ENCODE data around the gene DPH2. TPM values are rescaled to one million over a fixed set of nuclear protein-coding genes. Genes with fewer than 3 reads are reported as not detected.

DPH2 gene
- total RNA-seq, 1 experiment from 2014 or later, result 57.5 TPM

DNA sequence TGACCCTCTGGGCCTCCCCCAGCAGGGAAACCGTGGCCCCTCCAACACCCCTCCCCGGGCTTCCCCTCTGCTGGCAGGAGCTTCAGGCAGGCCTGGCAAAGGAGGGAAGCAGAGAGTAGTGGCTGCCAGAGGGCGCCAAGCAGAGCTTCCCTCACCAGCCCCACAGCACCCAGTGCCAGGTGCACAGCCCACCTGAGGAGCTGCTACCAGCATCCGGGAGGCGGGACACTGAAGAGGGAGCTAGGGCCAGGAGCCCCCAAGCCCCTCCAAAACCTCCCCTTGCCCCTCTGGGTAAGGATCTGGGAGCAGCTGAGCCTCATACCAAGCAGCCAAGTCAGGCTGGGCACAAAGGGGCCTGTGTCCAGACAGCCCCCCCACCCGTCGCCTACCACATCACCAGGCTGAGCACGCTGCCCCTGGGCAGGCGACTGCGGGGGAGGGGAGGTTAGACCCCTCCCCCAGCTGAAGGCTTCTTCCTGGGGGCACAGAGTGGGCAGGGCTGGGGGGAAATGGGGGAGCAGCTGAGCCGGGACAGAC is 41.2 kb downstream of the DPH2 start (continued):
- TF ChIP-seq, protein P1, sequence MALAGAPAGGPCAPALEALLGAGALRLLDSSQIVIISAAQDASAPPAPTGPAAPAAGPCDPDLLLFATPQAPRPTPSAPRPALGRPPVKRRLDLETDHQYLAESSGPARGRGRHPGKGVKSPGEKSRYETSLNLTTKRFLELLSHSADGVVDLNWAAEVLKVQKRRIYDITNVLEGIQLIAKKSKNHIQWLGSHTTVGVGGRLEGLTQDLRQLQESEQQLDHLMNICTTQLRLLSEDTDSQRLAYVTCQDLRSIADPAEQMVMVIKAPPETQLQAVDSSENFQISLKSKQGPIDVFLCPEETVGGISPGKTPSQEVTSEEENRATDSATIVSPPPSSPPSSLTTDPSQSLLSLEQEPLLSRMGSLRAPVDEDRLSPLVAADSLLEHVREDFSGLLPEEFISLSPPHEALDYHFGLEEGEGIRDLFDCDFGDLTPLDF (CRISPR knock-in tag; IDR thresholded peaks at IDR 0.05), result no peak
- no peak for TF ChIP-seq HMGA2 (CRISPR knock-in tag; IDR thresholded peaks at IDR 0.05)
- TF ChIP-seq, protein P2, sequence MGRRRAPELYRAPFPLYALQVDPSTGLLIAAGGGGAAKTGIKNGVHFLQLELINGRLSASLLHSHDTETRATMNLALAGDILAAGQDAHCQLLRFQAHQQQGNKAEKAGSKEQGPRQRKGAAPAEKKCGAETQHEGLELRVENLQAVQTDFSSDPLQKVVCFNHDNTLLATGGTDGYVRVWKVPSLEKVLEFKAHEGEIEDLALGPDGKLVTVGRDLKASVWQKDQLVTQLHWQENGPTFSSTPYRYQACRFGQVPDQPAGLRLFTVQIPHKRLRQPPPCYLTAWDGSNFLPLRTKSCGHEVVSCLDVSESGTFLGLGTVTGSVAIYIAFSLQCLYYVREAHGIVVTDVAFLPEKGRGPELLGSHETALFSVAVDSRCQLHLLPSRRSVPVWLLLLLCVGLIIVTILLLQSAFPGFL (CRISPR knock-in tag; IDR thresholded peaks at IDR 0.05; ENCODE audit: borderline replicate concordance), result no peak

DNA sequence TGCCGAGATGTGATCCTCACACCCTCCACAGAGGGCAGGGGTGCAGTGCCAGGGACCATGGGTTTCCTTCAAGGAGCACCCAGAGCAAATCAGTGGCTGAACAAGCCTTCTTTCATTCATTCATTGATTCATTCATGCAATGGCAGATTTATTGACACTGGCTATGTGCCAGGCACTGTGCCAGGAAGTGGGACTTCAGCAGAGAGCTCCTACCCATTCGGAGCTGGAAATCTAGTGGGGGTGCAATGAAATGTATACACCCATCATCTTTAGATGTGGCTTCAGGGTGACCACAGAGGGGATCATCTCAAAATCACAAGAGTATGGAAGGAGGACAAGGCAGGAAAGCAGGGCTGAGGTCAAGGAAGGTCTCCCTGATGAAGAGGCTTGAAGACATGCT is 42.6 kb downstream of the DPH2 start:
- Mint-ChIP-seq H3K27me3 (ENCODE audit: low read depth) (no peaks in the 10 kb centered on the region), H3K36me3 (peaks cover 4% of the 10 kb centered on the region; the same call in 1 of the 2 replicates), H3K4me1 (peaks cover 7% of the 10 kb centered on the region), H3K9me3 (no peaks in the 10 kb centered on the region), H3K4me3 (no peak overlapping the region), H3K27ac (no peak overlapping the region)
- DNase-seq (ENCODE audit: low spot score), result no peak
- CTCF ChIA-PET, result interaction anchor here (2.0 kb wide), 2 partner anchors 24 to 35 kb away, joined by 14 to 22 read pairs; no protein-coding TSS in a partner anchor
- ATAC-seq, result no peak
- POLR2A ChIA-PET, result no interaction called here
- no peak for TF ChIP-seq SP1 (CRISPR knock-in tag; conservative IDR thresholded peaks at IDR 0.05)
- TF ChIP-seq ZNF423 (CRISPR knock-in tag; IDR thresholded peaks at IDR 0.05), result no peak
- TF ChIP-seq NFYB (CRISPR knock-in tag; conservative IDR thresholded peaks at IDR 0.05; ENCODE audit: low read depth), result no peak
- TF ChIP-seq, protein P3, sequence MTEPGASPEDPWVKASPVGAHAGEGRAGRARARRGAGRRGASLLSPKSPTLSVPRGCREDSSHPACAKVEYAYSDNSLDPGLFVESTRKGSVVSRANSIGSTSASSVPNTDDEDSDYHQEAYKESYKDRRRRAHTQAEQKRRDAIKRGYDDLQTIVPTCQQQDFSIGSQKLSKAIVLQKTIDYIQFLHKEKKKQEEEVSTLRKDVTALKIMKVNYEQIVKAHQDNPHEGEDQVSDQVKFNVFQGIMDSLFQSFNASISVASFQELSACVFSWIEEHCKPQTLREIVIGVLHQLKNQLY (CRISPR knock-in tag; IDR thresholded peaks at IDR 0.05), result no peak
- no peak for TF ChIP-seq NFATC4 (CRISPR knock-in tag; IDR thresholded peaks at IDR 0.05)
- TF ChIP-seq, protein P4, sequence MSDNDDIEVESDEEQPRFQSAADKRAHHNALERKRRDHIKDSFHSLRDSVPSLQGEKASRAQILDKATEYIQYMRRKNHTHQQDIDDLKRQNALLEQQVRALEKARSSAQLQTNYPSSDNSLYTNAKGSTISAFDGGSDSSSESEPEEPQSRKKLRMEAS (CRISPR knock-in tag; IDR thresholded peaks at IDR 0.05), result no peak
- TF ChIP-seq, protein P5, sequence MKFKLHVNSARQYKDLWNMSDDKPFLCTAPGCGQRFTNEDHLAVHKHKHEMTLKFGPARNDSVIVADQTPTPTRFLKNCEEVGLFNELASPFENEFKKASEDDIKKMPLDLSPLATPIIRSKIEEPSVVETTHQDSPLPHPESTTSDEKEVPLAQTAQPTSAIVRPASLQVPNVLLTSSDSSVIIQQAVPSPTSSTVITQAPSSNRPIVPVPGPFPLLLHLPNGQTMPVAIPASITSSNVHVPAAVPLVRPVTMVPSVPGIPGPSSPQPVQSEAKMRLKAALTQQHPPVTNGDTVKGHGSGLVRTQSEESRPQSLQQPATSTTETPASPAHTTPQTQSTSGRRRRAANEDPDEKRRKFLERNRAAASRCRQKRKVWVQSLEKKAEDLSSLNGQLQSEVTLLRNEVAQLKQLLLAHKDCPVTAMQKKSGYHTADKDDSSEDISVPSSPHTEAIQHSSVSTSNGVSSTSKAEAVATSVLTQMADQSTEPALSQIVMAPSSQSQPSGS (CRISPR knock-in tag; IDR thresholded peaks at IDR 0.05; ENCODE audit: borderline replicate concordance, low read depth), result no peak
- TF ChIP-seq FOXJ3 (CRISPR knock-in tag; IDR thresholded peaks at IDR 0.05; ENCODE audit: borderline replicate concordance), result no peak
- no peak for TF ChIP-seq ATF1 (CRISPR knock-in tag; IDR thresholded peaks at IDR 0.05)
- no peak for TF ChIP-seq NR3C1 (CRISPR knock-in tag; conservative IDR thresholded peaks at IDR 0.05; ENCODE audit: low read depth)
- TF ChIP-seq, protein P6, sequence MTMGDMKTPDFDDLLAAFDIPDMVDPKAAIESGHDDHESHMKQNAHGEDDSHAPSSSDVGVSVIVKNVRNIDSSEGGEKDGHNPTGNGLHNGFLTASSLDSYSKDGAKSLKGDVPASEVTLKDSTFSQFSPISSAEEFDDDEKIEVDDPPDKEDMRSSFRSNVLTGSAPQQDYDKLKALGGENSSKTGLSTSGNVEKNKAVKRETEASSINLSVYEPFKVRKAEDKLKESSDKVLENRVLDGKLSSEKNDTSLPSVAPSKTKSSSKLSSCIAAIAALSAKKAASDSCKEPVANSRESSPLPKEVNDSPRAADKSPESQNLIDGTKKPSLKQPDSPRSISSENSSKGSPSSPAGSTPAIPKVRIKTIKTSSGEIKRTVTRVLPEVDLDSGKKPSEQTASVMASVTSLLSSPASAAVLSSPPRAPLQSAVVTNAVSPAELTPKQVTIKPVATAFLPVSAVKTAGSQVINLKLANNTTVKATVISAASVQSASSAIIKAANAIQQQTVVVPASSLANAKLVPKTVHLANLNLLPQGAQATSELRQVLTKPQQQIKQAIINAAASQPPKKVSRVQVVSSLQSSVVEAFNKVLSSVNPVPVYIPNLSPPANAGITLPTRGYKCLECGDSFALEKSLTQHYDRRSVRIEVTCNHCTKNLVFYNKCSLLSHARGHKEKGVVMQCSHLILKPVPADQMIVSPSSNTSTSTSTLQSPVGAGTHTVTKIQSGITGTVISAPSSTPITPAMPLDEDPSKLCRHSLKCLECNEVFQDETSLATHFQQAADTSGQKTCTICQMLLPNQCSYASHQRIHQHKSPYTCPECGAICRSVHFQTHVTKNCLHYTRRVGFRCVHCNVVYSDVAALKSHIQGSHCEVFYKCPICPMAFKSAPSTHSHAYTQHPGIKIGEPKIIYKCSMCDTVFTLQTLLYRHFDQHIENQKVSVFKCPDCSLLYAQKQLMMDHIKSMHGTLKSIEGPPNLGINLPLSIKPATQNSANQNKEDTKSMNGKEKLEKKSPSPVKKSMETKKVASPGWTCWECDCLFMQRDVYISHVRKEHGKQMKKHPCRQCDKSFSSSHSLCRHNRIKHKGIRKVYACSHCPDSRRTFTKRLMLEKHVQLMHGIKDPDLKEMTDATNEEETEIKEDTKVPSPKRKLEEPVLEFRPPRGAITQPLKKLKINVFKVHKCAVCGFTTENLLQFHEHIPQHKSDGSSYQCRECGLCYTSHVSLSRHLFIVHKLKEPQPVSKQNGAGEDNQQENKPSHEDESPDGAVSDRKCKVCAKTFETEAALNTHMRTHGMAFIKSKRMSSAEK (CRISPR knock-in tag; IDR thresholded peaks at IDR 0.05; ENCODE audit: borderline replicate concordance), result no peak
- TF ChIP-seq EMX1 (CRISPR knock-in tag; IDR thresholded peaks at IDR 0.05), result no peak
- TF ChIP-seq, protein P7, sequence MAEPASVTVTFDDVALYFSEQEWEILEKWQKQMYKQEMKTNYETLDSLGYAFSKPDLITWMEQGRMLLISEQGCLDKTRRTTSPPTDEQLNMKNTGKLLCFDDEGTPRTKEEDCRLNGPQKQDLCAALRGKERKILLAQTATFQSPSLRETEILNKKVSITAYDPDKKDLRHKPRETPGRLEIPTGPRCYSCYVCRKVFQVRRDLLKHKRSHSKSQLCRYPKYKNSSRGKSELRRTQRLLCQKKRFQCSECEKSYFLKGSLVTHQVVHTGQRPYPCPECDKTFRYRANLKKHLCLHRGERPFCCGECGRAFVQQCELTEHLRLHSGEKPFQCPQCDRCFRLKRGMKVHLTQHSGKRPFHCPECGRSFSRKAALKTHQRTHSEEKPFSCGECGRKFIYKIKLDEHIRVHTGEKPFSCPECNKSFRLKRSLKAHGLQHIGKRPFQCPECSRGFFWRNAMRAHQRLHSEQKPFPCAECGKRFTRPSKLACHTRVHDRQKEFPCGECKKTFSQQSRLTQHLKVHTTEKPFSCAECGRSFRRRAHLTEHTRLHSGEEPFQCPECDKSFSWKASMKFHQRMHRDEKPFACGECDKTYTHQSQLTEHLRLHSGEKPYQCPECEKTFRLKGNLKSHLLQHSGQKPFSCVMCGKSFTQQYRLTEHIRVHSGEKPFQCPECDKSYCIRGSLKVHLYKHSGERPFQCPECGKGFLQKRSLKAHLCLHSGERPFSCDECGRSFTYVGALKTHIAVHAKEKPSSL (CRISPR knock-in tag; conservative IDR thresholded peaks at IDR 0.05), result no peak
- TF ChIP-seq, protein P8, sequence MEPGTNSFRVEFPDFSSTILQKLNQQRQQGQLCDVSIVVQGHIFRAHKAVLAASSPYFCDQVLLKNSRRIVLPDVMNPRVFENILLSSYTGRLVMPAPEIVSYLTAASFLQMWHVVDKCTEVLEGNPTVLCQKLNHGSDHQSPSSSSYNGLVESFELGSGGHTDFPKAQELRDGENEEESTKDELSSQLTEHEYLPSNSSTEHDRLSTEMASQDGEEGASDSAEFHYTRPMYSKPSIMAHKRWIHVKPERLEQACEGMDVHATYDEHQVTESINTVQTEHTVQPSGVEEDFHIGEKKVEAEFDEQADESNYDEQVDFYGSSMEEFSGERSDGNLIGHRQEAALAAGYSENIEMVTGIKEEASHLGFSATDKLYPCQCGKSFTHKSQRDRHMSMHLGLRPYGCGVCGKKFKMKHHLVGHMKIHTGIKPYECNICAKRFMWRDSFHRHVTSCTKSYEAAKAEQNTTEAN (CRISPR knock-in tag; IDR thresholded peaks at IDR 0.05), result no peak
- TF ChIP-seq, protein P9, sequence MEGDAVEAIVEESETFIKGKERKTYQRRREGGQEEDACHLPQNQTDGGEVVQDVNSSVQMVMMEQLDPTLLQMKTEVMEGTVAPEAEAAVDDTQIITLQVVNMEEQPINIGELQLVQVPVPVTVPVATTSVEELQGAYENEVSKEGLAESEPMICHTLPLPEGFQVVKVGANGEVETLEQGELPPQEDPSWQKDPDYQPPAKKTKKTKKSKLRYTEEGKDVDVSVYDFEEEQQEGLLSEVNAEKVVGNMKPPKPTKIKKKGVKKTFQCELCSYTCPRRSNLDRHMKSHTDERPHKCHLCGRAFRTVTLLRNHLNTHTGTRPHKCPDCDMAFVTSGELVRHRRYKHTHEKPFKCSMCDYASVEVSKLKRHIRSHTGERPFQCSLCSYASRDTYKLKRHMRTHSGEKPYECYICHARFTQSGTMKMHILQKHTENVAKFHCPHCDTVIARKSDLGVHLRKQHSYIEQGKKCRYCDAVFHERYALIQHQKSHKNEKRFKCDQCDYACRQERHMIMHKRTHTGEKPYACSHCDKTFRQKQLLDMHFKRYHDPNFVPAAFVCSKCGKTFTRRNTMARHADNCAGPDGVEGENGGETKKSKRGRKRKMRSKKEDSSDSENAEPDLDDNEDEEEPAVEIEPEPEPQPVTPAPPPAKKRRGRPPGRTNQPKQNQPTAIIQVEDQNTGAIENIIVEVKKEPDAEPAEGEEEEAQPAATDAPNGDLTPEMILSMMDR (IDR thresholded peaks at IDR 0.05), result no peak

Measured in WTC11 (cell line).